G401 (cell line): ENCODE data around the gene PTPRD. TPM values are rescaled to one million over a fixed set of nuclear protein-coding genes. Genes with fewer than 3 reads are reported as not detected.
A peak's percentile ranks its signal among the peaks of the same experiment; 100 is the strongest.

Experiments used
- DNase-seq: peaks from one replicate; pipeline ENCODE4 v3.0.0-alpha.2; 2015; ENCODE audit warnings: low spot score
- in situ Hi-C: cut with HindIII; loops from 2 replicates; pipeline ENCODE4 v1.10.0; 2016; ENCODE audit warnings: low sequenced_read_pairs, mixed read lengths
- total RNA-seq: library from RNA; depleted of rRNA; stranded (reverse); fragments of >200 nt; shearing (Covaris generic); gene quantifications from 2 replicates; pipeline ENCODE4 v1.2.3, GENCODE V29; 2014

The PTPRD gene
- total RNA-seq, 1 experiment from 2014 or later: 13.0 TPM

- in situ Hi-C loops: no loop called here
These were observed 2342.6 kb downstream of the PTPRD start for GRCh38 chr9:8270235-8270634.

DNA sequence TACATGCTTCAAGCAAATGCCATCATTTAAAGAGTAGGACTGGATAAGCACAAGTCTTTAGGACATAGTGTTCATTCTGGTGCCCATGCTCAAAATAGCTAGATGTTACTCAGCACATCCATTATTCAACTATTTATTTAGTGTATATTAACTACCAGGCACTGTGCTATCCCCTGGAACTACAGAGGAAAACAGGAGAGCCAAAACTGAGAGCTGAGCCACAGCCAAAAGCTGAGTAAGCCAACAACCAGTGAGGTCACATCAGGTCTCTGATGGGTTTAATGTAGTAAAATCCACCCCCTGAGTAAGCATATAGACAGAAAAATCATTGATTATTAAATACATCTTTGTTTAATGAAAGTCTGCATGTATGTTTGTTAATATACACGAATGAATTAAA, 2343.9 kb downstream of the PTPRD start:
- in situ Hi-C loops: no loop called here
- peak; percentile 31 for DNase-seq

More at GRCh38 chr9:8270235-8270634, 2342.6 kb downstream of the PTPRD start:
- DNase-seq: no peak

DNA sequence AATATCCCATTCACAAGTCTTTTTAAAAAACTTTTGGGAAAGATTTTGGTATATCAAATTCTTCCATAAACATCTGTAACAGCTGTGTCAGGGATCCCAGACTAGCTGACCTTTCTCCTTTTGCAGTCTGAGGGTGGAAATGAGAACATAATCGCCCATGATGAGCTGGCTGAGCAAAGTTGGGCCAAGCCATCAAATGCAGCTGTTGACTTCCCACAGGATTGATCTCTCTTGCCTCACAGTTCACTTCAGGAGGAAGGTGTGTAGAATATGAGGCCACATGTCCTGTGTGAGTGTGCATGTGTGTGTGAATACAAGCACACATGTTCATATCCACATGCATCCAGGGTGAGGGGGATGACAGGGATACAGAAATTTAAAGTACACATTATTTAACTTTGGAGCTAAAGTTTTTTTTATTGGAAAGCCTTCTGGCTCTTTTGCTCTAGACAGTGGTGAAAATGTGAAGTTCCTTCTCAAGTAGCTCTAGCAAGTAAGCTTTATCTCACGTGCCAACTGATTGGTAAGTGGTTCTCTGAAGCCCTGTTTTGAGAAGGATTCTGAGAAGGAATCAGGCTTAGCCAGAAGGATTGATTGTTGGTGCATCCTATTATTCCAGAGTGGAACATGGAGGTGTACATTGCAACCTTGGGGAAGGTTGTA, 2344.5 kb downstream of the PTPRD start:
- no peak for DNase-seq
- in situ Hi-C loops: no loop called here

DNA sequence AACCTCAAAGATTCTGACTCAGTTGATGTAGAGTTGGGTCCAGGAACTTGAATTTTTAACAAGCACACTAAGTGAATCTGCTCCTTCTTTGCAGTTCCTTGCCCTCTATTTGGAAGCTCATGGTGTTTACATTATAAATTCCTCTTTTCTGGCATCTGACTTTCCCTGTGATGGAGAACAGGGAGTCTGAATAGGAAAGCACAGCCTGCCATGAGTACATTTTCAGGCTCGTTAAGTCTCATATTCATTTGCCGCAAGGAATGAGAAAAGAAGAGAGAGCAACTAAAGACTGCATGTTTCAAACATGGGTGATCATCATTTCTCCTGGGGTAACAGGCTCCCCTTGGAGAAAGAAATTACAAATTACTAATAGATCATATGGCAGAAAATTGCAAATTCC, 2345.2 kb downstream of the PTPRD start:
- in situ Hi-C loops: no loop called here
- no peak for DNase-seq

DNA sequence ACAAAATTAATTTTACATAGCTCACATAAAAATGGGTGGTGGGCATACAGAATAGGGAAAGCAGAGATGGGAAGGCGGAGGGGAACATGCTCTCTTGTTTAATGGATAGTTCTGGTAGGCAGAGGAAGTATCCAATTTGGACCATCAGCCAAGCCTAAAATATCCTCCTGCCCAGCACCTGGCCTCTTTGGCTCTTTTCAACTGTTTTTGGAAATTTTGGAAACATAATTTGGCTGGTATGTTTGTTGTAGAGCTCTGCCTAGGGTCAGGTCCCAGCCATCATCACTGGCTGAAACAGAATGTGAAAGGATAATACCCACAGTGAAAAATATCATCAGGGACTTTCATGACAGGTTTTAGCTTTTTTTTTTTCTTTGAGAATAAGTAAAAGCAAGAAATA, 2345.9 kb downstream of the PTPRD start:
- in situ Hi-C loops: no loop called here
- DNase-seq: peak; percentile 97

GRCh38 chr9:8265281-8265680, 2347.5 kb downstream of the PTPRD start:
- peak; percentile 11 for DNase-seq
- in situ Hi-C loops: no loop called here
